HEK293 (cell line): ENCODE results near the gene ELOVL3.

Experiments used
- CTCF ChIA-PET: fragments of 350-600 bp; formaldehyde crosslinking; extraction: SDS; loops from one replicate; lab custom pipeline; 2021; ENCODE audit warnings: antibody characterized with exemption; lab: Yijun Ruan, JAX
- POLR2A ChIA-PET: fragments of 300-600 bp; formaldehyde crosslinking; extraction: SDS; loops from one replicate; lab custom pipeline; 2020; ENCODE audit warnings: antibody characterized with exemption, inconsistent platforms; lab: Yijun Ruan, JAX
- H3K27ac ChIP-seq: fragments of 200-500 bp; sonication (Bioruptor generic); 2 replicates; pipeline ENCODE4 v1.5.1; 2014; ENCODE audit warnings: low read depth, low read length, control low read depth, inconsistent platforms; ENCODE audit errors: extremely low read depth
- H3K36me3 ChIP-seq, 2 experiments: fragments of 200-500 bp in 1 of 2; sonication (Bioruptor generic) in 1 of 2; 1 replicate in 1 of 2; 2 replicates in 1 of 2; pipeline ENCODE4 v1.5.1; 2014 to 2017; ENCODE audit warnings: inconsistent platforms in 2 of 2, low read length in 2 of 2; ENCODE audit not compliant: control insufficient read depth in 2 of 2, insufficient read depth in 1 of 2
- H3K4me1 ChIP-seq: fragments of 200-500 bp; sonication (Bioruptor generic); 2 replicates; pipeline ENCODE4 v1.5.1; 2014; ENCODE audit warnings: mild to moderate bottlenecking, low read length, inconsistent platforms; ENCODE audit not compliant: control insufficient read depth, insufficient read depth
- H3K4me3 ChIP-seq: 2 replicates; pipeline ENCODE4 v1.5.1; 2011; ENCODE audit warnings: low read depth, mild to moderate bottlenecking, control low read depth, low read length, moderate library complexity
- H3K9me3 ChIP-seq: fragments of 200-500 bp; sonication (Bioruptor generic); 2 replicates; pipeline ENCODE4 v1.5.1; 2014; ENCODE audit warnings: low read depth, low read length, inconsistent platforms; ENCODE audit not compliant: control insufficient read depth, insufficient read depth
- BCL6B ChIP-seq: fragments of 450-650 bp; formaldehyde crosslinking; IDR thresholded peaks from 2 replicates; pipeline ENCODE4 v1.5.1; 2017; ENCODE audit warnings: missing biosample characterization, missing genetic modification characterization
- EGR2 ChIP-seq: fragments of 450-650 bp; formaldehyde crosslinking; IDR thresholded peaks from 2 replicates; pipeline ENCODE4 v1.5.1; 2016; ENCODE audit warnings: low read depth, missing biosample characterization, missing genetic modification characterization
- ELK4 ChIP-seq: IDR thresholded peaks from 2 replicates; pipeline ENCODE4 v1.6.1; 2011; ENCODE audit warnings: mild to moderate bottlenecking, low read depth, low read length, borderline replicate concordance
- HOXD13 ChIP-seq: sonication (generic); formaldehyde crosslinking; IDR thresholded peaks from 2 replicates; pipeline ENCODE4 v1.8.0; 2022; ENCODE audit warnings: missing genetic modification reagents, borderline replicate concordance
- MZF1 ChIP-seq: fragments of 450-650 bp; formaldehyde crosslinking; IDR thresholded peaks from 2 replicates; pipeline ENCODE4 v1.5.1; 2017; ENCODE audit warnings: missing biosample characterization, missing genetic modification characterization, borderline replicate concordance
- PRDM4 ChIP-seq: fragments of 450-650 bp; formaldehyde crosslinking; IDR thresholded peaks from 2 replicates; pipeline ENCODE4 v1.5.1; 2017; ENCODE audit warnings: missing biosample characterization, missing genetic modification characterization
- SP2 ChIP-seq: fragments of 450-650 bp; formaldehyde crosslinking; IDR thresholded peaks from 2 replicates; pipeline ENCODE4 v1.5.1; 2016; ENCODE audit warnings: missing biosample characterization, missing genetic modification characterization
- SP7 ChIP-seq: fragments of 450-650 bp; formaldehyde crosslinking; IDR thresholded peaks from 2 replicates; pipeline ENCODE4 v1.5.1; 2016; ENCODE audit warnings: missing biosample characterization, missing genetic modification characterization
- ZFHX2 ChIP-seq: fragments of 450-650 bp; formaldehyde crosslinking; conservative IDR thresholded peaks from 2 replicates; pipeline ENCODE4 v1.5.1; 2016; ENCODE audit warnings: missing biosample characterization, missing genetic modification characterization
- ZFP3 ChIP-seq: fragments of 450-650 bp; formaldehyde crosslinking; IDR thresholded peaks from 2 replicates; pipeline ENCODE4 v1.5.1; 2016; ENCODE audit warnings: low read depth, missing biosample characterization, missing genetic modification characterization
- ZNF214 ChIP-seq: fragments of 450-650 bp; formaldehyde crosslinking; IDR thresholded peaks from 2 replicates; pipeline ENCODE4 v1.5.1; 2017; ENCODE audit warnings: missing biosample characterization, mild to moderate bottlenecking, missing genetic modification characterization, borderline replicate concordance
- ZNF239 ChIP-seq: fragments of 450-650 bp; formaldehyde crosslinking; IDR thresholded peaks from 2 replicates; pipeline ENCODE4 v1.5.1; 2016; ENCODE audit warnings: missing biosample characterization, missing genetic modification characterization
- ZNF280D ChIP-seq: fragments of 450-650 bp; formaldehyde crosslinking; IDR thresholded peaks from 2 replicates; pipeline ENCODE4 v1.5.1; 2016; ENCODE audit warnings: missing biosample characterization, missing genetic modification characterization
- ZNF324 ChIP-seq: fragments of 450-650 bp; formaldehyde crosslinking; IDR thresholded peaks from 2 replicates; pipeline ENCODE4 v1.5.1; 2016; ENCODE audit warnings: missing biosample characterization, missing genetic modification characterization
- ZNF488 ChIP-seq: fragments of 450-650 bp; formaldehyde crosslinking; IDR thresholded peaks from 2 replicates; pipeline ENCODE4 v1.5.1; 2016; ENCODE audit warnings: missing biosample characterization, missing genetic modification characterization
- ZNF558 ChIP-seq: fragments of 450-650 bp; formaldehyde crosslinking; IDR thresholded peaks from 2 replicates; pipeline ENCODE4 v1.5.1; 2016; ENCODE audit warnings: missing biosample characterization, missing genetic modification characterization
- ZNF658 ChIP-seq: fragments of 450-650 bp; formaldehyde crosslinking; IDR thresholded peaks from 2 replicates; pipeline ENCODE4; 2016; ENCODE audit warnings: missing biosample characterization, missing genetic modification characterization

The ELOVL3 gene

GRCh38 chr10:102225646-102226541 is at the start of gene ELOVL3:
Gene ELOVL3, plus strand, starts transcription at chr10:102226299. Its CDS starts 250 bp downstream, at chr10:102226549.
- POLR2A ChIA-PET, result interaction anchor here (0.7 kb wide), 1 partner anchor 23 kb away, joined by 3 read pairs; no protein-coding TSS in a partner anchor
- CTCF ChIA-PET, result interaction anchor here (0.9 to 17.5 kb wide), 4 partner anchors 15 to 358 kb away, joined by 3 to 531 read pairs (median 7); partner anchors contain the start of gene PITX3
- Histone ChIP-seq H3K9me3 (no peaks in the 10 kb centered on the region), H3K4me3 (no peak within 1 kb of the TSS), H3K36me3 (no peaks in the 10 kb centered on the region), H3K27ac (no peak within 1 kb of the TSS), H3K4me1 (peaks cover 7% of the 10 kb centered on the region)
- TF ChIP-seq ZNF558 (no peak), ELK4 (no peak), SP2 (peak; percentile 36), BCL6B (tag by site-specific recombination) (peak; percentile 79), PRDM4 (peak; percentile 75), ZNF658 (no peak), ZNF280D (no peak), HOXD13 (CRISPR knock-in tag) (peak; percentile 37; the same call in 1 of the 2 replicates), ZFP3 (tag by site-specific recombination) (no peak), EGR2 (tag by site-specific recombination) (peak; percentile 79), SP7 (tag by site-specific recombination) (peak; percentile 42; the same call in 1 of the 2 replicates), ZNF324 (tag by site-specific recombination) (no peak), ZFHX2 (peak; percentile 84), MZF1 (tag by site-specific recombination) (no peak), ZNF214 (tag by site-specific recombination) (0 out of 2 replicates have a peak, but pooled peaks have one; percentile 29), ZNF239 (tag by site-specific recombination) (no peak), ZNF488 (no peak)
